ENCODE results near the gene RABL6.
A peak's percentile ranks its signal among the peaks of the same experiment; 100 is the strongest.
"Not testable (repeated sequence)": the region's sequence is repeated elsewhere in the genome, so short reads cannot be mapped to it uniquely, and the experiment has no call there.

The RABL6 gene

GRCh38 chr9:136796238-136796774 lies 11.4 kb upstream of the RABL6 start, which contains the start of gene CCDC183:
Gene CCDC183, plus strand, starts transcription at chr9:136796338. Its CDS starts 60 bp downstream, at chr9:136796398.
- DNase-seq, result no peak

- not testable (repeated sequence) for DNase-seq
These were observed 10.9 kb upstream of the RABL6 start for GRCh38 chr9:136796775-136797347.

- DNase-seq, result no peak
These were observed 9.1 kb upstream of the RABL6 start for GRCh38 chr9:136798708-136799078.

GRCh38 chr9:136799079-136799853 lies 8.5 kb upstream of the RABL6 start:
- no peak for DNase-seq

GRCh38 chr9:136799854-136800657 lies 7.7 kb upstream of the RABL6 start:
- DNase-seq, result peak; percentile 81

GRCh38 chr9:136802321-136802720 lies 5.4 kb upstream of the RABL6 start:
- no peak for DNase-seq

GRCh38 chr9:136803009-136803550 lies 4.7 kb upstream of the RABL6 start:
- DNase-seq, result not testable (repeated sequence)

- no peak for DNase-seq
These were observed 3.9 kb upstream of the RABL6 start for GRCh38 chr9:136803551-136804508.

- DNase-seq, result no peak
These were observed 3.1 kb upstream of the RABL6 start for GRCh38 chr9:136804509-136805206.

- DNase-seq, result no peak
These were observed 2.5 kb upstream of the RABL6 start for GRCh38 chr9:136805207-136805740.

- DNase-seq, result no peak
These were observed 1.7 kb upstream of the RABL6 start for GRCh38 chr9:136806067-136806466.

- no peak for DNase-seq
These were observed 1.0 kb upstream of the RABL6 start for GRCh38 chr9:136806631-136807201.

- DNase-seq, result no peak
These were observed 492 bp downstream of the RABL6 start for GRCh38 chr9:136808075-136808805.

GRCh38 chr9:136808806-136809158 lies 1.0 kb downstream of the RABL6 start:
- DNase-seq, result peak; percentile 38

- DNase-seq, result no peak
These were observed 7.1 kb downstream of the RABL6 start for GRCh38 chr9:136814725-136815421.

GRCh38 chr9:136815422-136815782 lies 7.7 kb downstream of the RABL6 start:
- DNase-seq, result no peak

GRCh38 chr9:136820971-136821825 lies 13.4 kb downstream of the RABL6 start:
- no peak for DNase-seq

- DNase-seq, result no peak
These were observed 14.2 kb downstream of the RABL6 start for GRCh38 chr9:136821826-136822544.
